ENCODE data around the gene RANBP9. TPM values are rescaled to one million over a fixed set of nuclear protein-coding genes. Genes with fewer than 3 reads are reported as not detected.

Gene RANBP9
- total and polyA plus RNA-seq, 2 of the 13 experiments (the other 11 are each of a cell fraction or from before 2014, with no cell fraction given) = 26.6 to 30.6 TPM

DNA sequence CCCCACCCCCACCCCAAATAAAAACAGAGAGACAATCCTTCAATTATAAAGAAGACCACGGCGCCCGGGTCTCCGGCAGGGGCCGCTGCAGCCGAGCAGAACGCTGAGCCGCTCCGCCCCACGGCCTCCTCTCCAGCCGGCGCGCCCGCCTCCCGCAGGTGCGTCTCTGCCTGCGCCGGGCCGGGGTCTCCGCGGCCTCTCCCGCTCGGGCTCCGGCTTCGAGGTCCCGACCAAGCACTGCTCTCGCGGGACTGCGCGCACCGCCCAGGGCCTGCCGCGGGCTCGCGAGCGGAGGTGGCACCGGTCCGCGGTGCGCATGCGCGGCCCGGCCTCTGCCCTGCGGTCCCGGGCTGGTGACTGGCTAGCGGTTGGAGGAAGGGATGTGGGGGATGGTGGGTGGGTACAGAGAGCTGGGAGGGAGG is 137.5 kb downstream of the RANBP9 start (continued):
- TF ChIP-seq, protein P1, sequence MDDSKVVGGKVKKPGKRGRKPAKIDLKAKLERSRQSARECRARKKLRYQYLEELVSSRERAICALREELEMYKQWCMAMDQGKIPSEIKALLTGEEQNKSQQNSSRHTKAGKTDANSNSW (CRISPR knock-in tag; IDR thresholded peaks at IDR 0.05; ENCODE audit: borderline replicate concordance) = 0 out of 2 replicates have a peak, but pooled peaks have one; percentile 44
- peak; percentile 42; the same call in 1 of the 2 replicates for TF ChIP-seq SALL1 (CRISPR knock-in tag; IDR thresholded peaks at IDR 0.05)
- no peak; the same call in 1 of the 2 replicates for TF ChIP-seq ZNF12 (CRISPR knock-in tag; IDR thresholded peaks at IDR 0.05)
- no peak for TF ChIP-seq XBP1 (CRISPR knock-in tag; IDR thresholded peaks at IDR 0.05)
- TF ChIP-seq DNMT1 (CRISPR knock-in tag; IDR thresholded peaks at IDR 0.05) = peak; percentile 30; the same call in 1 of the 2 replicates
- TF ChIP-seq, protein P2, sequence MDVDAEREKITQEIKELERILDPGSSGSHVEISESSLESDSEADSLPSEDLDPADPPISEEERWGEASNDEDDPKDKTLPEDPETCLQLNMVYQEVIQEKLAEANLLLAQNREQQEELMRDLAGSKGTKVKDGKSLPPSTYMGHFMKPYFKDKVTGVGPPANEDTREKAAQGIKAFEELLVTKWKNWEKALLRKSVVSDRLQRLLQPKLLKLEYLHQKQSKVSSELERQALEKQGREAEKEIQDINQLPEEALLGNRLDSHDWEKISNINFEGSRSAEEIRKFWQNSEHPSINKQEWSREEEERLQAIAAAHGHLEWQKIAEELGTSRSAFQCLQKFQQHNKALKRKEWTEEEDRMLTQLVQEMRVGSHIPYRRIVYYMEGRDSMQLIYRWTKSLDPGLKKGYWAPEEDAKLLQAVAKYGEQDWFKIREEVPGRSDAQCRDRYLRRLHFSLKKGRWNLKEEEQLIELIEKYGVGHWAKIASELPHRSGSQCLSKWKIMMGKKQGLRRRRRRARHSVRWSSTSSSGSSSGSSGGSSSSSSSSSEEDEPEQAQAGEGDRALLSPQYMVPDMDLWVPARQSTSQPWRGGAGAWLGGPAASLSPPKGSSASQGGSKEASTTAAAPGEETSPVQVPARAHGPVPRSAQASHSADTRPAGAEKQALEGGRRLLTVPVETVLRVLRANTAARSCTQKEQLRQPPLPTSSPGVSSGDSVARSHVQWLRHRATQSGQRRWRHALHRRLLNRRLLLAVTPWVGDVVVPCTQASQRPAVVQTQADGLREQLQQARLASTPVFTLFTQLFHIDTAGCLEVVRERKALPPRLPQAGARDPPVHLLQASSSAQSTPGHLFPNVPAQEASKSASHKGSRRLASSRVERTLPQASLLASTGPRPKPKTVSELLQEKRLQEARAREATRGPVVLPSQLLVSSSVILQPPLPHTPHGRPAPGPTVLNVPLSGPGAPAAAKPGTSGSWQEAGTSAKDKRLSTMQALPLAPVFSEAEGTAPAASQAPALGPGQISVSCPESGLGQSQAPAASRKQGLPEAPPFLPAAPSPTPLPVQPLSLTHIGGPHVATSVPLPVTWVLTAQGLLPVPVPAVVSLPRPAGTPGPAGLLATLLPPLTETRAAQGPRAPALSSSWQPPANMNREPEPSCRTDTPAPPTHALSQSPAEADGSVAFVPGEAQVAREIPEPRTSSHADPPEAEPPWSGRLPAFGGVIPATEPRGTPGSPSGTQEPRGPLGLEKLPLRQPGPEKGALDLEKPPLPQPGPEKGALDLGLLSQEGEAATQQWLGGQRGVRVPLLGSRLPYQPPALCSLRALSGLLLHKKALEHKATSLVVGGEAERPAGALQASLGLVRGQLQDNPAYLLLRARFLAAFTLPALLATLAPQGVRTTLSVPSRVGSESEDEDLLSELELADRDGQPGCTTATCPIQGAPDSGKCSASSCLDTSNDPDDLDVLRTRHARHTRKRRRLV (CRISPR knock-in tag; IDR thresholded peaks at IDR 0.05) = no peak
- TF ChIP-seq, protein P3, sequence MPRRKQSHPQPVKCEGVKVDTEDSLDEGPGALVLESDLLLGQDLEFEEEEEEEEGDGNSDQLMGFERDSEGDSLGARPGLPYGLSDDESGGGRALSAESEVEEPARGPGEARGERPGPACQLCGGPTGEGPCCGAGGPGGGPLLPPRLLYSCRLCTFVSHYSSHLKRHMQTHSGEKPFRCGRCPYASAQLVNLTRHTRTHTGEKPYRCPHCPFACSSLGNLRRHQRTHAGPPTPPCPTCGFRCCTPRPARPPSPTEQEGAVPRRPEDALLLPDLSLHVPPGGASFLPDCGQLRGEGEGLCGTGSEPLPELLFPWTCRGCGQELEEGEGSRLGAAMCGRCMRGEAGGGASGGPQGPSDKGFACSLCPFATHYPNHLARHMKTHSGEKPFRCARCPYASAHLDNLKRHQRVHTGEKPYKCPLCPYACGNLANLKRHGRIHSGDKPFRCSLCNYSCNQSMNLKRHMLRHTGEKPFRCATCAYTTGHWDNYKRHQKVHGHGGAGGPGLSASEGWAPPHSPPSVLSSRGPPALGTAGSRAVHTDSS (CRISPR knock-in tag; conservative IDR thresholded peaks at IDR 0.05) = peak; percentile 15; the same call in 1 of the 2 replicates
- peak; percentile 68 for TF ChIP-seq ZNF883 (CRISPR knock-in tag; IDR thresholded peaks at IDR 0.05; ENCODE audit: not compliant biosample characterization)
- TF ChIP-seq ZBTB3 (CRISPR knock-in tag; IDR thresholded peaks at IDR 0.05; ENCODE audit: borderline replicate concordance, low read depth) = peak; percentile 64; the same call in 1 of the 2 replicates
- peak; percentile 30; the same call in 1 of the 2 replicates for TF ChIP-seq ZNF589 (CRISPR knock-in tag; conservative IDR thresholded peaks at IDR 0.05)
- peak; percentile 79 for TF ChIP-seq ZFX (CRISPR knock-in tag; IDR thresholded peaks at IDR 0.05; ENCODE audit: low read depth)
- no peak for TF ChIP-seq SOX6 (IDR thresholded peaks at IDR 0.05)
- no peak for TF ChIP-seq SOX6 (CRISPR knock-in tag; IDR thresholded peaks at IDR 0.05)
- peak; percentile 9; the same call in 1 of the 2 replicates for TF ChIP-seq NAIF1 (CRISPR knock-in tag; IDR thresholded peaks at IDR 0.05; ENCODE audit: borderline replicate concordance)
- no peak for TF ChIP-seq SUZ12 (IDR thresholded peaks at IDR 0.05; ENCODE audit: low read depth, low read length)
- TF ChIP-seq ZNF451 (CRISPR knock-in tag; IDR thresholded peaks at IDR 0.05) = peak; percentile 29; the same call in 1 of the 2 replicates
- peak; percentile 79 for TF ChIP-seq ZFY (CRISPR knock-in tag; IDR thresholded peaks at IDR 0.05)
- TF ChIP-seq IRX3 (CRISPR knock-in tag; IDR thresholded peaks at IDR 0.05; ENCODE audit: borderline replicate concordance, low read depth) = peak; percentile 10
- TF ChIP-seq MIER2 (CRISPR knock-in tag; IDR thresholded peaks at IDR 0.05) = no peak
- no peak for TF ChIP-seq ELF1 (CRISPR knock-in tag; IDR thresholded peaks at IDR 0.05)
- peak; percentile 59; the same call in 1 of the 2 replicates for TF ChIP-seq HOXA9 (CRISPR knock-in tag; IDR thresholded peaks at IDR 0.05; ENCODE audit: borderline replicate concordance)
- TF ChIP-seq NFYC (CRISPR knock-in tag; IDR thresholded peaks at IDR 0.05) = peak; percentile 53; the same call in 1 of the 2 replicates
